Measurements from ENCODE around the gene CYSLTR2. TPM values are rescaled to one million over a fixed set of nuclear protein-coding genes. Genes with fewer than 3 reads are reported as not detected.

Gene CYSLTR2
- total RNA-seq, 1 experiment from 2014 or later: not detected

- no peak for DNase-seq
- Histone ChIP-seq H3F3A (ENCODE audit: insufficient read depth, low read depth) (no peaks in the 10 kb centered on the region), H3K4me1 (replicated peaks; ENCODE audit: insufficient read depth) (no peaks in the 10 kb centered on the region), H3K9me2 (ENCODE audit: insufficient read depth) (no peaks in the 10 kb centered on the region), H4K20me1 (ENCODE audit: insufficient read depth) (no peaks in the 10 kb centered on the region), H3K27me3 (ENCODE audit: insufficient read depth, low read depth) (no peaks in the 10 kb centered on the region), H3K9me3 (ENCODE audit: insufficient read depth, low read depth) (no peaks in the 10 kb centered on the region), H3K27ac (no peak overlapping the region), H3K36me3 (ENCODE audit: low read depth) (no peaks in the 10 kb centered on the region), H3K4me2 (no peak overlapping the region), H2AFZ (no peak overlapping the region), H3K4me3 (no peak overlapping the region), H3K79me2 (ENCODE audit: low read depth) (no peaks in the 10 kb centered on the region)
- ChIA-PET POLR2A (ENCODE audit: unreplicated experiment) (interaction anchor here (0.6 kb wide), 1 partner anchor 972 kb away, joined by 3 read pairs; no protein-coding TSS in a partner anchor), CTCF (no interaction called here)
- no peak for TF ChIP-seq EZH2 (IDR thresholded peaks at IDR 0.05; ENCODE audit: low read depth)
- TF ChIP-seq, protein P1, sequence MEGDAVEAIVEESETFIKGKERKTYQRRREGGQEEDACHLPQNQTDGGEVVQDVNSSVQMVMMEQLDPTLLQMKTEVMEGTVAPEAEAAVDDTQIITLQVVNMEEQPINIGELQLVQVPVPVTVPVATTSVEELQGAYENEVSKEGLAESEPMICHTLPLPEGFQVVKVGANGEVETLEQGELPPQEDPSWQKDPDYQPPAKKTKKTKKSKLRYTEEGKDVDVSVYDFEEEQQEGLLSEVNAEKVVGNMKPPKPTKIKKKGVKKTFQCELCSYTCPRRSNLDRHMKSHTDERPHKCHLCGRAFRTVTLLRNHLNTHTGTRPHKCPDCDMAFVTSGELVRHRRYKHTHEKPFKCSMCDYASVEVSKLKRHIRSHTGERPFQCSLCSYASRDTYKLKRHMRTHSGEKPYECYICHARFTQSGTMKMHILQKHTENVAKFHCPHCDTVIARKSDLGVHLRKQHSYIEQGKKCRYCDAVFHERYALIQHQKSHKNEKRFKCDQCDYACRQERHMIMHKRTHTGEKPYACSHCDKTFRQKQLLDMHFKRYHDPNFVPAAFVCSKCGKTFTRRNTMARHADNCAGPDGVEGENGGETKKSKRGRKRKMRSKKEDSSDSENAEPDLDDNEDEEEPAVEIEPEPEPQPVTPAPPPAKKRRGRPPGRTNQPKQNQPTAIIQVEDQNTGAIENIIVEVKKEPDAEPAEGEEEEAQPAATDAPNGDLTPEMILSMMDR (conservative IDR thresholded peaks at IDR 0.05): no peak
- BruUV-seq (replicated peaks): no TSS peak
- intact Hi-C loops (cut with micrococcal nuclease; ENCODE audit: unreplicated experiment): no loop called here
Observed at GRCh38 chr13:48625413-48626076, 28.2 kb upstream of the CYSLTR2 start.

DNA sequence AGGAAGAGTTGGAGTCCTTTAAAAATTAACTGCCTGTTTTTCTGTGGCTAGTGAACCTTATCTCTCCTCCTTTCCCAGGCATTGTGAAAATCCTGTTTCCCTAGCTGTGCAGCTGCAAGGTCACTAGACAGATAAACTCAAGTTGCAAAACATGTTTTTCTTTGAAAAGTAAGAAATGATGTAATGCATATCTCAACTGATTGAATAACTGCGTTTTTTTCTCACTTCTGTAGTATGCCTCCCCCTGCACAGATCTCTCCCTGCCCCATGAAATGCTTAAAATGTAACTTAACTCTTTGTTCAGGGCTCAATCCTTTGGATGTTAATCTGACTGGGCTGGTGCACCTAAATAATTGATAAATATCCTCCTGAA is 27.7 kb upstream of the CYSLTR2 start:
- H3K4me1 ChIP-seq (replicated peaks; ENCODE audit: insufficient read depth): no peaks in the 10 kb centered on the region
- DNase-seq: no peak
- H3K79me2 ChIP-seq (ENCODE audit: low read depth): no peaks in the 10 kb centered on the region
- H3K4me3 ChIP-seq: no peak overlapping the region
- ChIA-PET CTCF (no interaction called here), POLR2A (ENCODE audit: unreplicated experiment) (interaction anchor here (0.6 kb wide), 1 partner anchor 973 kb away, joined by 3 read pairs; no protein-coding TSS in a partner anchor)
- no peaks in the 10 kb centered on the region for H3K27me3 ChIP-seq (ENCODE audit: insufficient read depth, low read depth)
- no peaks in the 10 kb centered on the region for H3K9me2 ChIP-seq (ENCODE audit: insufficient read depth)
- H3F3A ChIP-seq (ENCODE audit: insufficient read depth, low read depth): no peaks in the 10 kb centered on the region
- H3K27ac ChIP-seq: no peak overlapping the region
- no peak overlapping the region for H2AFZ ChIP-seq
- no TSS peak for BruUV-seq (replicated peaks)
- TF ChIP-seq EZH2 (IDR thresholded peaks at IDR 0.05; ENCODE audit: low read depth): no peak
- TF ChIP-seq, protein P1 (conservative IDR thresholded peaks at IDR 0.05): no peak
- no peak overlapping the region for H3K4me2 ChIP-seq
- no peaks in the 10 kb centered on the region for H3K36me3 ChIP-seq (ENCODE audit: low read depth)
- no peaks in the 10 kb centered on the region for H4K20me1 ChIP-seq (ENCODE audit: insufficient read depth)
- no peaks in the 10 kb centered on the region for H3K9me3 ChIP-seq (ENCODE audit: insufficient read depth, low read depth)
- intact Hi-C loops (cut with micrococcal nuclease; ENCODE audit: unreplicated experiment): no loop called here

GRCh38 chr13:48626726-48627451 is 26.8 kb upstream of the CYSLTR2 start:
- DNase-seq: no peak
- ChIA-PET CTCF (no interaction called here), POLR2A (ENCODE audit: unreplicated experiment) (no interaction called here)
- TF ChIP-seq, protein P1 (conservative IDR thresholded peaks at IDR 0.05): no peak
- no peak for TF ChIP-seq EZH2 (IDR thresholded peaks at IDR 0.05; ENCODE audit: low read depth)
- Histone ChIP-seq H3K27ac (no peak overlapping the region), H3K9me3 (ENCODE audit: insufficient read depth, low read depth) (no peaks in the 10 kb centered on the region), H3K27me3 (ENCODE audit: insufficient read depth, low read depth) (no peaks in the 10 kb centered on the region), H3K4me1 (replicated peaks; ENCODE audit: insufficient read depth) (no peaks in the 10 kb centered on the region), H3K4me2 (no peak overlapping the region), H3F3A (ENCODE audit: insufficient read depth, low read depth) (no peaks in the 10 kb centered on the region), H2AFZ (no peak overlapping the region), H4K20me1 (ENCODE audit: insufficient read depth) (no peaks in the 10 kb centered on the region), H3K4me3 (no peak overlapping the region), H3K36me3 (ENCODE audit: low read depth) (no peaks in the 10 kb centered on the region), H3K79me2 (ENCODE audit: low read depth) (no peaks in the 10 kb centered on the region), H3K9me2 (ENCODE audit: insufficient read depth) (no peaks in the 10 kb centered on the region)
- no TSS peak for BruUV-seq (replicated peaks)
- intact Hi-C loops (cut with micrococcal nuclease; ENCODE audit: unreplicated experiment): no loop called here

Data from PC-9 (cell line).